HG03039 (cell line): Measurements from ENCODE around the gene TIAM2.
"Not testable (repeated sequence)": the region's sequence is repeated elsewhere in the genome, so short reads cannot be mapped to it uniquely, and the experiment has no call there.

Source experiments
- ATAC-seq: cut with Tn5 transposase; IDR thresholded peaks from one replicate; pipeline ENCODE4 v1.9.1; 2021; ENCODE audit warnings: mild to moderate bottlenecking, moderate library complexity; ENCODE audit not compliant: unreplicated experiment

The TIAM2 gene

DNA sequence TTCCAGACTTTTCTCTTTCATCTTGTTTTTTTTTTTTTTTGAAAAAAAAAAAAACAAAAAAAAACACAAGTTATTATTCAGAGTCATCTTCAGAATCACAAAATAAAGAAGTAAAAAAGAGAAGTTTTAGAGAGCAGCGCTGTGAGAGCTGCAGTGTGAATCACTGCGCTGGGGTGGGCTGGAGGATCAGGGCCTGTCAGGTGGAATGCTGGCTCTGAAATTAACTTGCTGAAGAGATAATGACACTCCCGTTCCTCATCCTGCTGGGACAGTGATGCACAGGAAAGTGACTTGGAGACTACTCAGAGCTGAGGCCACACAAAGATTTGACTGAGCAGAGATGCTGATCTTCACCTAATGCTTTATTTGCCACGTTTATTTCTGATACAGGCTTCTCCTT, 226.0 kb downstream of the TIAM2 start:
- ATAC-seq = no peak

GRCh38 chr6:155222506-155222905, 227.4 kb downstream of the TIAM2 start:
- no peak for ATAC-seq

DNA sequence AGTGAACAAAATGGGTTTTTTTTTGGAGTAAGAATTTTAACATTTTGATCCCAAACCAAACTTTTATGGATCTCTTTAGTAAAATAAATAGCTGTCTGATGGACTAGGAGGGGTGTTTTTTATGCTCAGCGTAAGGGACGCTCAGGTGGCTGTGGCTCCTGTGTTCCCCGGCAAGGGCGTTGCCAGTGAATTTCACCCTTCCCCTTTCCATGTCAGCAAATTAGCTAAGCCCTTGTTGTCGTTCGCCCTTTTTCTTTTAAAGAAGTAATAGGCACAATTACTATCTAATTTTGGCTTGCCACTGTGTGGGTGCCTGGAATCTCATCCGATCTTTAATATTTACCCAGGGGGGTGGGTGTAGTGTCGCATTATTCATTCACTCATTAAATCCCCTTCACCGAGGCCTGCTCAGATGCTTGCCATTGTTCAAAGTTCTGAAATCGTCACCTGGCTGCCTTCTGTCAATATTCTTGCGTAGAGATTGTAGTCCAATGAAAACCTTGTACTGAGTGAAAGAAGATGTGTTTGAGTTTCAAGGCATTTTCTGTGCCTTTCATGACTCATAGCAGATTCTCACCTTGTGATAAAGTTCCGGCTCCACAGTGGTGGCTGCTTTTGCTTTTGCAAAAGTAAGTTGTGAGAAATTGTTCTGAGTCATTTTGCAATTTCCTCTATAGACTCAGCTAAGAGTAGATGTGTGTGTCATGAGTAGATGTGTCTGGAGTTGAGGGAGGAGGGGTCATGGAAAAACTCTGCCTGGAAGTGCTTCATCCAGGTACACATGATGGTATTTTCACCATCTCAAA, 228.7 kb downstream of the TIAM2 start:
- ATAC-seq = peak; percentile 98

GRCh38 chr6:155224618-155225017, 229.5 kb downstream of the TIAM2 start:
- ATAC-seq = no peak

- no peak for ATAC-seq
Observed at GRCh38 chr6:155227046-155227445, 231.9 kb downstream of the TIAM2 start.

GRCh38 chr6:155228546-155229166, 233.5 kb downstream of the TIAM2 start:
- ATAC-seq = no peak

DNA sequence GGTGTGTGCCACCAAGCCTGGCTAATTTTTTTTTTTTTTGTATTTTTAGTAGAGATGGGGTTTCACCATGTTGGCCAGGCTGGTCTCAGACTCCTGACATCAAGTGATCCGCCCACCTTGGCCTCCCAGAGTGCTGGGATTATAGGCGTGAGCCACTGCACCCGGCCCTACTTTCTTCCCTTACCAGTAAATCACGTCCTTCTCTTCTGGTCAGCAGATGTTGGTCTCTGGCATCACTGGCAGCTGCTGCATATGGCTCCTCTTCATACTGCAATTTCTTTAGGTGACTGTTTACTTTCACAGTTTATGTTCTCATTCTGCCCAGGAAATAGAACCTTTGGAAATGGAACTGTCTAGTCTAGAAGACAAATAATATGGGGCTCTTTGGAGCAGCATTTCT, 235.9 kb downstream of the TIAM2 start:
- not testable (repeated sequence) for ATAC-seq

DNA sequence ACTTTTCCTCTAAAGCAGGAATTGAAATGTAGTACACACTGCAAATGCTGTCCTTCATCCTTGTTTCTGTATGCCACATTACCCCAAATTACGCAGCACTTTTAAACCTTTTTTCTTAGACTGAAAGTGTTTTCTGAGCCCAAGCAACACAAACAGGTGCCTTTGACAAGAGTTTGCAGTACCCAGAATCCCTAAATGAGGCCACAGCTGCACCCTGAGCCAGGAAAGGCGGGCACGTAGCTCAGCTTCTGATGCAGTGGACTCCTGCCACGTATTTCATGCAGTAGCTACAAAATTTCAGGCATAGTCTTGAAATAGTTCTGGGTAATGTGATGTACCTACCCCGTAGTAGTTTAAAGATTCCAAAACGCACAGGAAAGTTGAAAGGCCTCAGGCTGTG, 237.7 kb downstream of the TIAM2 start:
- no peak for ATAC-seq

DNA sequence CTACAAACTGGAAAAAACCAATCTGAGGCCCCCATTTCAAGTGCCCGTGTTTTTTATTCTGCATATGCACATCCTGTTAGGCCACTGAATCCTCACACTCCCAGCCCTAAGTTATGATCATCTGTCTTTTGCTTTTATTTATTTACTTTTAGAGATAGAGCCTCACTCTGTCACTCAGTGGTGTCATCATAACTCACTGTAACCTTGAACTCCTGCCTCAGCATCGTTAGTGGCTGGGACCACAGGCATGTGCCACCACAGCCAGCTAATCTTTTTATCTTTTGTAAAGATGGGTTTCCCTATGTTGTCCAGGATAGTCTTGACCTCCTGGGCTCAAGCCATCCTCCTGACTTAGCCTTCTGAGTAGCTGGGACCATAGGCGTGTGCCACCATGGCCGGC, 239.1 kb downstream of the TIAM2 start:
- ATAC-seq = no peak

- no peak for ATAC-seq
Observed at GRCh38 chr6:155234687-155235086, 239.6 kb downstream of the TIAM2 start.

DNA sequence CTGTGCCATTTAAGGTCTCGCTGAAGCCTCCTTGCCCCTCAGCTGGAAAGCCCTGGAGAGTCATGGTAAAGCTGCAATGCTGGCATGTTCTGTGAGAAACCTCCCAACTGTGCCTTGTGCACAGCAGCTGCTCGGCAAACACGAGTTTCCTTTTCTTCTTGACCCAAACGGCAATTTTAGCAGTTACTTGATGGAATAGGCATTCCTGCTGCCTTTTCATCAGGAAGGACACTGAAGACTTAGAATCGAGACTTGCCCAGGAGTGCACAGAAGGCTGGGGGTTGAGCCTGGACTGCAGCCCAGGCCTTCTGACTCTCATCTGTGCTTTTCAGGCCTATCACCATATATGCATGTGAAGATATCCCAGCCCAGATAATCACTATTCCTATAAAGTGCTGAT, 240.0 kb downstream of the TIAM2 start:
- ATAC-seq = no peak

DNA sequence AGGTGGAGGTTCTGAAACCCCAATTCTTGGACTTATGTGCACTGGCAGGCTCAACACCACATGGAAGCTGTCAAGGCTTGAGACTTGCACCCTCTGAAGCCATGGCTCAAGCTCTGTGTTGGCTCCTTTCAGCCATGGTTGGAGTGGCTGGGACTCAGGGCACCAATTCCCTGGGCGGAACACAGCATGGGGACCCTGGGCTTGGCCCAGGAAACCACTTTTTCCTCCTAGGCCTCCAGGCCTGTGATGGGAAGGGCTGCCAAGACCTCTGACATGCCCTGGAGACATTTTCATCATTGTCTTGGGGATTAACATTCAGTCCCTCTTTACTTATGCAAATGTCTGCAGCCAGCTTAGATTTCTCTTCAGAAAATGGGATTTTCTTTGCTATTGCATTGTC, 242.5 kb downstream of the TIAM2 start:
- ATAC-seq = no peak

- no peak for ATAC-seq
Observed at GRCh38 chr6:155240905-155241600, 245.9 kb downstream of the TIAM2 start.

DNA sequence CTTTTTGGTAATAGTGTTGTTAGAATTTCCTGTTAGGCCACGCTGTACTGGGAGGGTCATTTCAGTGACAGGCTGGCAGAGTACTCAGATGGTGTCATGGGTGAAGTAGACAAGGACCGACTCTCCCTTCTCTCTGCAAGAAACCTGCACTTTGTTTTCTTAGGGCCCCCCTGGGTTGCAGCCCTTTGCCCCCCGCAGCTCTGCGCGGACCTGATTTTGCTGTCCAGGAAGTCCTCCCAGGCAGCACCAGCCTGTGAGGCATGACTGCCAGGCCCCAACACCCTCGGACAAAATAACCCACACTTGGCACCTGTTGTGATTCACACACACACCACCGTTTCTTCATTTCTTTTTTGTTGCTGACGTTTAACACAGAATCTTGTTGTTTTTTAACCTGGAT, 246.9 kb downstream of the TIAM2 start:
- no peak for ATAC-seq

DNA sequence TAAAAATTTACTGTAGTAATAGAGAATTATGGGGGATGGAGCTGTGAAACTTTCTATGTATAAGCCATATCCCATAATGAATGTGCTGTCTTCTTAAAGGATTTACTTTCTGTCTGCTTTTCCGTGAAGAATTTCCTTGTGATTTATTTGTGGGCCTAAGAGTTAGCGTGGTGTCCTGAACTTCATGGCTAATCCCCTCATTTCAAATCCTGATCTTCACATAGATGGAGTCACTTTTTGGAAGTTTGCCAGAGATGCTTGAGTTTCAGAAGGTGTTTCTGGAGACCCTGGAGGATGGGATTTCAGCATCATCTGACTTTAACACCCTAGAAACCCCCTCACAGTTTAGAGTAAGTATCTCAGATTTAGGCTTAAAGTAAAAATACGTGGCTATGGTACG, 249.3 kb downstream of the TIAM2 start:
- no peak for ATAC-seq

GRCh38 chr6:155245193-155245592, 250.1 kb downstream of the TIAM2 start:
- ATAC-seq = no peak

DNA sequence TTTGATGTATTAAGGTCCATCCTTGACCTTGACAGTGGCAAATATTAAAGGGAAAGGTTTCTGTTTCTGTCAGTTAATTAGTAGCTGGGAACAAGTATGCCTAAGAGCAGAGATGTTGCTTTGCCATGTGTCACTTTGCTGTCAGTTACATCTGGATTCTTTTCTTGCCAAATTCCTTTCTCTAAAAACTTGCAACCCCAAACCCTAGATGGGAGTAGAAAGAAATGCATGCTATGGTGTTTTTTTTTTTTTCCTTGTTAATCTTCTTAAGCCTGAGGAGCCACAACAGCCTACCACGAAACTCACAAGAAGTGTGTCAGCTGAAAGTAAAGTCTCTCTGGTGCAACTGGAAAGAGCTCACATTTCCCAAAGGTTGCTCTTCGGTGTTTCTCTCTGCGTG, 250.7 kb downstream of the TIAM2 start:
- ATAC-seq = no peak

DNA sequence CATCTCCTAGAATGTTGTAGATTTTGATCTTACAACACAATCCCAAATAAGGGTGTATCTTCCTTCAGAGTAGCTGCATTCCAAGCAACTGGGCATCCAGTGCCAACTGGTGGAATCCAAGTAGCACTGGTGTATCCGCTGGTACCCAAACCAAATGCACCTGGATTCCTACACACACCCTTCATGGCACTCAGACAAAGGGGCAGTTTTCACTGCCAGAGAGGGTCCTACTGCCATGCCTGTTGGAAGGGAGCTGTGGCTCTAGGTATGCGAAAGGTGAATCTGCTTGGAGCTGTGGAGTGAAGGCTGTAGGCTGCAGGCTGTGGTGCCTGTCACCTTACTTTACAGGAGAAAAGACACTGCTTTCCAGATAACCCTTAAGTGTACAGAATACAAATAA, 251.7 kb downstream of the TIAM2 start:
- no peak for ATAC-seq

DNA sequence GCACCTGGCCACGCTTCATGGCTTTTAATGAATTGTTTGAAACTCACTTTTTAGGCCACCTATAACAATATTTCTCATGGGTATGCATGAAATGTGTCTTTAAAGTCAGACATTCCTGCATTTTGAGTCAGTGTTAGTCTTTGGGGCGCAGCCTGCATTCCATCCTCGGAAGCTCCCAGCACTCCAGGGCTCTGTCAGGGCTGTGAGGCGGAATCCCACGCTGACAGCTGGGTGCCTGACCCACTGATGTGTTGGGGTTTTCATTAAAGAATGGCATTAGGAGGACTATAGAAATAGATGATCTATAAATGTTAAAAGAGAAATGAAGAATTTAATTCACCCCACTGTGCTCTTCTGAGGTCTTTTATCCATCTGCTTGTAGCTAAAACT, 252.5 kb downstream of the TIAM2 start:
- no peak for ATAC-seq

DNA sequence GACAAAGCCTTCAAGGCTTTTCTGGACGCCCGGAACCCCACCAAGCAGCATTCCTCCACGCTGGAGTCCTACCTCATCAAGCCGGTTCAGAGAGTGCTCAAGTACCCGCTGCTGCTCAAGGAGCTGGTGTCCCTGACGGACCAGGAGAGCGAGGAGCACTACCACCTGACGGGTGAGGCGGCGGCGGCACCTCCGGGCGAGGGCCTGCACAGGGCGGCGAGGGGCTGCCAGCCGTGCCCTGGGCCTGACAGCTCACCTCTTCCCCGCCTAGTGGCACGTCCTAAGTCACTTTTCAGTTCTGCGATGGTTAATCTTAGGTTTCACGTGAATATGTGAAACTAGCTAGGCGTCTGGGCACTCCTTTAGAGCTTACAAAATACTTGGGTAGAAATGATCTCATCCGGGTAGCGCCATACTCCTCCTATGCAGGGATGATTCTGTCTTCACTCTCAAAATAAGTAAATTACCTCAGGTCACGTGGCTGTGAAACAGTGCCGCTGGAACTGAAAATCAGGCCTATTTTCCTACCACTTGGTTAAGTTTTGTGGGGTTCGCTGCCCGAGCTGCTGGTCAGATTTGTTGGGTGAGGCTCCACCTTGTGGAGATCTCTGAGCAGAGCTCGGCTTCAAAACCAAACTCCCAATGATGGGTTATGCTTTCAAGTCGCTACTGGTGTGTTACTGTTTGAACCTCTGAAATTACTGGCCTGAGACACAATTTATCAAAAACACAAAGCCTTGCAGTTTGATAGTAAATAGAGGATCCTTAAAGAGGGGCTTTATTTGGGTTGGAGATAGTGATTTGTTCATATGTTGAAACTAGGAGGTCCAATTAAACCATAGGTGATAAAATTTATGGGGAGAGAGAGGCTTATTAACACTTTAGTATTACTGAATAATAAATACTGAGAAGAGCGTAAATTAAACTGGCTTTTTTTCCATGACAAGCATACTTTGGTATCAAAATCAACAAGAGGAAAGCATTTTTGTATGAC, 253.2 kb downstream of the TIAM2 start:
- peak; percentile 55 for ATAC-seq
